IPS-18a (cell line): ENCODE data around the gene F11R.
A peak's percentile ranks its signal among the peaks of the same experiment; 100 is the strongest.

Source experiments
- H3K27ac ChIP-seq: one replicate; pipeline ENCODE4 v1.5.1; 2013; ENCODE audit warnings: low read length
- H3K27me3 ChIP-seq: one replicate; pipeline ENCODE4 v1.6.1; 2013; ENCODE audit warnings: mild to moderate bottlenecking, low read length; ENCODE audit not compliant: control insufficient read depth, insufficient read depth
- H3K36me3 ChIP-seq: one replicate; pipeline ENCODE4 v1.6.1; 2013; ENCODE audit warnings: low read depth, low read length; ENCODE audit not compliant: control insufficient read depth
- H3K4me1 ChIP-seq: one replicate; pipeline ENCODE4 v1.6.1; 2013; ENCODE audit warnings: low read depth, low read length; ENCODE audit not compliant: control insufficient read depth
- H3K4me3 ChIP-seq: one replicate; pipeline ENCODE4 v1.5.1; 2013; ENCODE audit warnings: low read length
- H3K9ac ChIP-seq: one replicate; pipeline ENCODE4 v1.6.1; 2013; ENCODE audit warnings: mild to moderate bottlenecking, low read length, moderate library complexity
- H3K9me3 ChIP-seq: one replicate; pipeline ENCODE4 v1.6.1; 2013; ENCODE audit warnings: low read depth, low read length; ENCODE audit not compliant: control insufficient read depth

F11R gene

DNA sequence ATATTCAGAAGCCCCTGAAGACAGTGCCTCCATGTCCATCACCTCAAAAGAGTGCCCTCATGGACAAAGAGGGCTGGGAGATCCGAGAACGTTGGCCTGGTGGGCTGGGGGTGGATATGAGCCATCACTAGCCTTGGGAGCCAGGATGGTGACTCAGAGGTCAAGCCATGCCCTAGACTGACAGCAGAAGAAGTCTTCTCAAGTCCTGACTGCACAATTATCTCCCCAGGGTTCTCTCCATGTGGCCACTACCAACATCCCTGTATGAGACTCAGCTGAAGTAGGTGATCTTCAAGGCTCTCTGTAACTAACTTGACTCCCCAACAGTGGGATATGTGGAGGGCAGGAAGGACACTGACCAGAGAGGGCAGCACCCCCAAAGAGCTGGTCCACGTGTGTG is 31.9 kb upstream of the F11R start:
- Histone ChIP-seq H3K4me3 (no peak overlapping the region), H3K9ac (no peak overlapping the region), H3K9me3 (no peaks in the 10 kb centered on the region), H3K36me3 (no peaks in the 10 kb centered on the region), H3K4me1 (no peaks in the 10 kb centered on the region), H3K27me3 (peaks cover 11% of the 10 kb centered on the region), H3K27ac (no peak overlapping the region)

GRCh38 chr1:161051219-161051618 is 30.3 kb upstream of the F11R start:
- no peak overlapping the region for H3K9ac ChIP-seq
- H3K9me3 ChIP-seq: peaks cover 6% of the 10 kb centered on the region
- H3K27me3 ChIP-seq: peaks cover 22% of the 10 kb centered on the region
- H3K4me1 ChIP-seq: peaks cover 5% of the 10 kb centered on the region
- no peak overlapping the region for H3K4me3 ChIP-seq
- no peaks in the 10 kb centered on the region for H3K36me3 ChIP-seq
- H3K27ac ChIP-seq: no peak overlapping the region

- Histone ChIP-seq H3K9me3 (peaks cover 6% of the 10 kb centered on the region), H3K27me3 (peaks cover 22% of the 10 kb centered on the region), H3K36me3 (no peaks in the 10 kb centered on the region), H3K4me3 (no peak overlapping the region), H3K9ac (no peak overlapping the region), H3K27ac (no peak overlapping the region), H3K4me1 (peaks cover 12% of the 10 kb centered on the region)
Measured at GRCh38 chr1:161048949-161049722, 28.2 kb upstream of the F11R start.

GRCh38 chr1:161047436-161048420 is 26.8 kb upstream of the F11R start:
- Histone ChIP-seq H3K36me3 (peaks cover 6% of the 10 kb centered on the region), H3K27me3 (peaks cover 22% of the 10 kb centered on the region), H3K9me3 (peaks cover 6% of the 10 kb centered on the region), H3K27ac (no peak overlapping the region), H3K4me3 (no peak overlapping the region), H3K9ac (no peak overlapping the region), H3K4me1 (peaks cover 12% of the 10 kb centered on the region)

DNA sequence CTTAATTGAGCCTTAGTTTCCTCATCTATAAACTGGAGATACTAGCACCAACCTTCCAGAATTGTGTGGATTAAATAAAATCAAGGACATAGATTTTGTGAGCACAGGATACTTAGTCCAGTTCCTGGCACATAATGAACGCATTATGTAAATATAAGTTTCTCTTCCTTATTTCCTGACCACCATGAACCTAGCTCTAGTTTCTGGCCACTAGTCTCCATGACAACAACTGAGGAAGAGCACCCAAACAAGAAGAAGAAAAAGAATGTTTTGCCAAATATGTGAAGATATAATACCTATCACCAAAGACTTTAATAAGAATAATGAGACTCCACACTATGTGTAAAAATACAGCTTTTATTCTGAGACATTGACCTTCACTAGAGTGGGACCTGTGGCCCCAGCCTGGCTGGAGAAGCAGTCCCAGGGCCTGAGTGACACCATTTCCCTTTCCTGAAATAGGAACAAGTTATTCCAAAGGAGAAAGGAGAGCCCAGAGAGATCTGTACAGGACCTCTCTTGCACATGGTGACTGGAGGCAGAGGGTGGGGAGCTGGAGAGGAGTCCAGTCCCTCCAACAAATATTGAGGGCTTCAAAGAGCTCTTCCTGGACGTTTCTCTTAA is 25.8 kb upstream of the F11R start:
- peak overlapping the region; percentile 91 for H3K4me3 ChIP-seq
- H3K27me3 ChIP-seq: peaks cover 22% of the 10 kb centered on the region
- peaks cover 14% of the 10 kb centered on the region for H3K36me3 ChIP-seq
- peak overlapping the region; percentile 87 for H3K9ac ChIP-seq
- peaks cover 12% of the 10 kb centered on the region for H3K4me1 ChIP-seq
- H3K27ac ChIP-seq: peak overlapping the region; percentile 98
- peaks cover 6% of the 10 kb centered on the region for H3K9me3 ChIP-seq

- Histone ChIP-seq H3K4me1 (peaks cover 12% of the 10 kb centered on the region), H3K9ac (peak within 1 kb of the TSS; percentile 87), H3K4me3 (peak within 1 kb of the TSS; percentile 91), H3K36me3 (peaks cover 18% of the 10 kb centered on the region), H3K27me3 (peaks cover 22% of the 10 kb centered on the region), H3K9me3 (peaks cover 6% of the 10 kb centered on the region), H3K27ac (peak within 1 kb of the TSS; percentile 98)
Measured at GRCh38 chr1:161045736-161046604, 25.0 kb upstream of the F11R start, which contains the start of gene USF1. Gene USF1 (minus strand): TSS chr1:161045977. CDS start chr1:161043275, 2,702 bp downstream.

- Histone ChIP-seq H3K9me3 (peaks cover 6% of the 10 kb centered on the region), H3K27me3 (peaks cover 22% of the 10 kb centered on the region), H3K27ac (peak overlapping the region; percentile 60), H3K4me1 (peaks cover 12% of the 10 kb centered on the region), H3K9ac (peak overlapping the region; percentile 87), H3K36me3 (peaks cover 25% of the 10 kb centered on the region), H3K4me3 (peak overlapping the region; percentile 91)
Measured at GRCh38 chr1:161044908-161045735, 24.2 kb upstream of the F11R start.

DNA sequence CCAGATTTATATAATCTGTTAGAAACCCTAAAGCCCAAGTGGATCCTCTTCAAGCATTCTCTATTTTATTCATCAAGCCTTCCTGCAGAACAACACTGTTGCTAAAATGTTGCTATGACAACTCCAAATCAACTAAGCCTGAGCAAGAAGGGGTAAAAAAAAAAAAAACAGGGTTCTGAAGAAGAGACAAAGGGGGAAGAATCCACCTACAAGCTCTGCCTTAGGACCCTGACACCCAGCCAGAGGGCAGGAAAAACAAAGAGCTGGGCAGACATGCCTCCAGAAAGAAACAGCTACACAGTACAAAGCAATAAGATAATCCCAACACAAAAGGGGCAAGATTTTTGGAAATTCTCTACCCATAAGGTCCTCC is 23.6 kb upstream of the F11R start:
- Histone ChIP-seq H3K4me1 (peaks cover 12% of the 10 kb centered on the region), H3K27ac (peak overlapping the region; percentile 9), H3K9ac (peak overlapping the region; percentile 87), H3K9me3 (peaks cover 6% of the 10 kb centered on the region), H3K27me3 (peaks cover 22% of the 10 kb centered on the region), H3K36me3 (peaks cover 31% of the 10 kb centered on the region), H3K4me3 (peak overlapping the region; percentile 91)

- peaks cover 12% of the 10 kb centered on the region for H3K4me1 ChIP-seq
- H3K27me3 ChIP-seq: no peaks in the 10 kb centered on the region
- H3K27ac ChIP-seq: no peak overlapping the region
- H3K36me3 ChIP-seq: peaks cover 34% of the 10 kb centered on the region
- H3K4me3 ChIP-seq: no peak overlapping the region
- H3K9me3 ChIP-seq: no peaks in the 10 kb centered on the region
- no peak overlapping the region for H3K9ac ChIP-seq
Measured at GRCh38 chr1:161039546-161039945, 18.6 kb upstream of the F11R start.

- Histone ChIP-seq H3K9me3 (no peaks in the 10 kb centered on the region), H3K27me3 (no peaks in the 10 kb centered on the region), H3K36me3 (peaks cover 34% of the 10 kb centered on the region), H3K27ac (no peak overlapping the region), H3K9ac (no peak overlapping the region), H3K4me1 (peaks cover 9% of the 10 kb centered on the region), H3K4me3 (peak overlapping the region; percentile 77)
Measured at GRCh38 chr1:161039154-161039545, 18.2 kb upstream of the F11R start.
